Mammary epithelial cell (primary cell): ENCODE measurements around the gene ANKRD12.

Experiments used
- EZH2 ChIP-seq: IDR thresholded peaks from 2 replicates; pipeline ENCODE4 v1.6.1; 2012; ENCODE audit warnings: low read length, inconsistent platforms, borderline replicate concordance
- TF ChIP-seq, protein P1 (sequence below), 2 donors: IDR thresholded peaks in 1 of 2; conservative IDR thresholded peaks in 1 of 2; 2 replicates each; pipeline ENCODE4 v1.5.1; 2011 to 2012; ENCODE audit warnings: inconsistent platforms in 2 of 2, low read length in 2 of 2, mild to moderate bottlenecking in 2 of 2, control low read depth in 1 of 2, low read depth in 1 of 2; ENCODE audit not compliant: insufficient read depth in 1 of 2; ENCODE audit errors: extremely low read depth in 1 of 2

- TF ChIP-seq, protein P1, sequence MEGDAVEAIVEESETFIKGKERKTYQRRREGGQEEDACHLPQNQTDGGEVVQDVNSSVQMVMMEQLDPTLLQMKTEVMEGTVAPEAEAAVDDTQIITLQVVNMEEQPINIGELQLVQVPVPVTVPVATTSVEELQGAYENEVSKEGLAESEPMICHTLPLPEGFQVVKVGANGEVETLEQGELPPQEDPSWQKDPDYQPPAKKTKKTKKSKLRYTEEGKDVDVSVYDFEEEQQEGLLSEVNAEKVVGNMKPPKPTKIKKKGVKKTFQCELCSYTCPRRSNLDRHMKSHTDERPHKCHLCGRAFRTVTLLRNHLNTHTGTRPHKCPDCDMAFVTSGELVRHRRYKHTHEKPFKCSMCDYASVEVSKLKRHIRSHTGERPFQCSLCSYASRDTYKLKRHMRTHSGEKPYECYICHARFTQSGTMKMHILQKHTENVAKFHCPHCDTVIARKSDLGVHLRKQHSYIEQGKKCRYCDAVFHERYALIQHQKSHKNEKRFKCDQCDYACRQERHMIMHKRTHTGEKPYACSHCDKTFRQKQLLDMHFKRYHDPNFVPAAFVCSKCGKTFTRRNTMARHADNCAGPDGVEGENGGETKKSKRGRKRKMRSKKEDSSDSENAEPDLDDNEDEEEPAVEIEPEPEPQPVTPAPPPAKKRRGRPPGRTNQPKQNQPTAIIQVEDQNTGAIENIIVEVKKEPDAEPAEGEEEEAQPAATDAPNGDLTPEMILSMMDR (conservative IDR thresholded peaks at IDR 0.05 in 1 of 2, IDR thresholded peaks at IDR 0.05 in 1 of 2; ENCODE audit: extremely low read depth in 1 of 2, insufficient read depth in 1 of 2, low read depth in 1 of 2, low read length in 2 of 2), result no peak
- no peak for TF ChIP-seq EZH2
Measured at GRCh38 chr18:9130806-9131205, 5.8 kb upstream of the ANKRD12 start.
